ENCODE data around the gene FOXD4.
"Not testable (repeated sequence)": the region's sequence is repeated elsewhere in the genome, so short reads cannot be mapped to it uniquely, and the experiment has no call there.

Gene FOXD4

GRCh38 chr9:117995-118467, at the start of gene FOXD4:
Gene FOXD4, minus strand, starts transcription at chr9:118417. Its CDS starts 298 bp downstream, at chr9:118119.
- not testable (repeated sequence) for DNase-seq (ENCODE audit: low read depth)

GRCh38 chr9:159871-160270, 41.7 kb upstream of the FOXD4 start:
- DNase-seq (ENCODE audit: low read depth): not testable (repeated sequence)

GRCh38 chr9:151173-151572, 33.0 kb upstream of the FOXD4 start:
- not testable (repeated sequence) for DNase-seq (ENCODE audit: low read depth)

- not testable (repeated sequence) for DNase-seq (ENCODE audit: low read depth)
Observed at GRCh38 chr9:139880-140279, 21.7 kb upstream of the FOXD4 start.

GRCh38 chr9:117144-117994, 848 bp downstream of the FOXD4 start:
- not testable (repeated sequence) for DNase-seq (ENCODE audit: low read depth)

- not testable (repeated sequence) for DNase-seq (ENCODE audit: low read depth)
Observed at GRCh38 chr9:116239-117077, 1.8 kb downstream of the FOXD4 start.

GRCh38 chr9:115118-115451, 3.1 kb downstream of the FOXD4 start:
- not testable (repeated sequence) for DNase-seq (ENCODE audit: low read depth)

GRCh38 chr9:114267-115117, 3.7 kb downstream of the FOXD4 start:
- not testable (repeated sequence) for DNase-seq (ENCODE audit: low read depth)

GRCh38 chr9:113468-114266, 4.5 kb downstream of the FOXD4 start:
- not testable (repeated sequence) for DNase-seq (ENCODE audit: low read depth)

- DNase-seq (ENCODE audit: low read depth): not testable (repeated sequence)
Observed at GRCh38 chr9:112589-113467, 5.4 kb downstream of the FOXD4 start.

- not testable (repeated sequence) for DNase-seq (ENCODE audit: low read depth)
Observed at GRCh38 chr9:110672-111071, 7.5 kb downstream of the FOXD4 start.

GRCh38 chr9:109540-109939, 8.7 kb downstream of the FOXD4 start:
- not testable (repeated sequence) for DNase-seq (ENCODE audit: low read depth)

GRCh38 chr9:108742-109495, 9.3 kb downstream of the FOXD4 start:
- not testable (repeated sequence) for DNase-seq (ENCODE audit: low read depth)

- not testable (repeated sequence) for DNase-seq (ENCODE audit: low read depth)
Observed at GRCh38 chr9:105991-106390, 12.2 kb downstream of the FOXD4 start.

- DNase-seq (ENCODE audit: low read depth): not testable (repeated sequence)
Observed at GRCh38 chr9:100430-100829, 17.8 kb downstream of the FOXD4 start.

- DNase-seq (ENCODE audit: low read depth): not testable (repeated sequence)
Observed at GRCh38 chr9:99867-100266, 18.4 kb downstream of the FOXD4 start.

GRCh38 chr9:98775-99174, 19.4 kb downstream of the FOXD4 start:
- not testable (repeated sequence) for DNase-seq (ENCODE audit: low read depth)

- not testable (repeated sequence) for DNase-seq (ENCODE audit: low read depth)
Observed at GRCh38 chr9:94992-95391, 23.2 kb downstream of the FOXD4 start.

GRCh38 chr9:94323-94722, 23.9 kb downstream of the FOXD4 start:
- DNase-seq (ENCODE audit: low read depth): not testable (repeated sequence)
